OCI-LY7 (cell line): ENCODE measurements around the gene EEF1A2.

ENCODE experiments used
- CTCF ChIP-seq: fragments of 200-600 bp; sonication (generic); conservative IDR thresholded peaks from 2 replicates; pipeline ENCODE4 v1.5.1; 2014; ENCODE audit warnings: mild to moderate bottlenecking, antibody characterized with exemption, low read length, moderate library complexity, mixed read lengths
- EZH2phosphoT487 ChIP-seq: fragments of 200-600 bp; sonication (generic); IDR thresholded peaks from 2 replicates; pipeline ENCODE4 v1.6.1; 2018; ENCODE audit warnings: low read depth, borderline replicate concordance, mild to moderate bottlenecking, mixed run types, antibody characterized with exemption, low read length, moderate library complexity, mixed read lengths

- TF ChIP-seq CTCF, result no peak
- no peak for TF ChIP-seq EZH2phosphoT487
Measured at GRCh38 chr20:63492982-63493381, 5.9 kb downstream of the EEF1A2 start.
